AG09309 (cell line): ENCODE data around the gene CUTA.

Source experiments
- DNase-seq: peaks from one replicate; pipeline ENCODE4 v3.0.0-alpha.2; 2010; ENCODE audit warnings: low read depth
- H3K4me3 ChIP-seq: 2 replicates; pipeline ENCODE4 v1.5.1; 2011; ENCODE audit warnings: mild to moderate bottlenecking, low read depth, low read length, moderate library complexity; ENCODE audit not compliant: control insufficient read depth
- TF ChIP-seq, protein P1 (sequence below): IDR thresholded peaks from 2 replicates; pipeline ENCODE4 v1.5.1; 2011; ENCODE audit warnings: mild to moderate bottlenecking, low read depth, low read length, inconsistent platforms; ENCODE audit not compliant: insufficient read depth, control insufficient read depth; ENCODE audit errors: missing control alignments

Gene CUTA

DNA sequence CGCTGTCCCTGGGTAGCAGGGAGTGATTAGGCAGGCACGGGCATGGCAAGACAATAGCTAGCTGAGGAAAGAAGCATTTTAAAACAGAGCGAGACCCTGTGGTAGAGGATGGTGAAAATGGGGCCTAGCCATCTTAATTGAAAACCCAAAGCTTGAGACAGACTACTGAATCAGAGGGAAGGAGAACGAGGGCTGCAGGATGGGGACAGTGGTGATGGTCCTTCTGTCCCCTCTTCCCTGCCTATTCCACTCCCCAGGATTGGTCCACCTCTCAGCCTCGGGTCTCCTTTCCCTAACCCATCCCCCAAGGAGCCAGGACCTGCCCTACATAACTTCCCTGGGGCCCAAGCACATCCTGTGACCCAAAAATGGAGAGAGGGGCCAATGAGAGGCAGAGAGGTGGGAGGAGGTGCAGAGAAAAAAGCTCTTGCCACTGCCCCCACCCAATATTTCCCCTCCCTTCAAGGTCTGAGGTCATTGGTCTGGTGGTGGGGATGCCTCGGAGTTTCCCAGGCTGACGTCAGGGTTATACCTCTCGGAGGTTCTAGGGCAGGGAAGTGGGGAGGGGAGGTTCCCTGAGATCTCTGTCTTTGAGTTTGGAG is 884 bp upstream of the CUTA start:
- H3K4me3 ChIP-seq, result peak overlapping the region; percentile 37
- TF ChIP-seq, protein P1, sequence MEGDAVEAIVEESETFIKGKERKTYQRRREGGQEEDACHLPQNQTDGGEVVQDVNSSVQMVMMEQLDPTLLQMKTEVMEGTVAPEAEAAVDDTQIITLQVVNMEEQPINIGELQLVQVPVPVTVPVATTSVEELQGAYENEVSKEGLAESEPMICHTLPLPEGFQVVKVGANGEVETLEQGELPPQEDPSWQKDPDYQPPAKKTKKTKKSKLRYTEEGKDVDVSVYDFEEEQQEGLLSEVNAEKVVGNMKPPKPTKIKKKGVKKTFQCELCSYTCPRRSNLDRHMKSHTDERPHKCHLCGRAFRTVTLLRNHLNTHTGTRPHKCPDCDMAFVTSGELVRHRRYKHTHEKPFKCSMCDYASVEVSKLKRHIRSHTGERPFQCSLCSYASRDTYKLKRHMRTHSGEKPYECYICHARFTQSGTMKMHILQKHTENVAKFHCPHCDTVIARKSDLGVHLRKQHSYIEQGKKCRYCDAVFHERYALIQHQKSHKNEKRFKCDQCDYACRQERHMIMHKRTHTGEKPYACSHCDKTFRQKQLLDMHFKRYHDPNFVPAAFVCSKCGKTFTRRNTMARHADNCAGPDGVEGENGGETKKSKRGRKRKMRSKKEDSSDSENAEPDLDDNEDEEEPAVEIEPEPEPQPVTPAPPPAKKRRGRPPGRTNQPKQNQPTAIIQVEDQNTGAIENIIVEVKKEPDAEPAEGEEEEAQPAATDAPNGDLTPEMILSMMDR, result no peak
- no peak for DNase-seq

DNA sequence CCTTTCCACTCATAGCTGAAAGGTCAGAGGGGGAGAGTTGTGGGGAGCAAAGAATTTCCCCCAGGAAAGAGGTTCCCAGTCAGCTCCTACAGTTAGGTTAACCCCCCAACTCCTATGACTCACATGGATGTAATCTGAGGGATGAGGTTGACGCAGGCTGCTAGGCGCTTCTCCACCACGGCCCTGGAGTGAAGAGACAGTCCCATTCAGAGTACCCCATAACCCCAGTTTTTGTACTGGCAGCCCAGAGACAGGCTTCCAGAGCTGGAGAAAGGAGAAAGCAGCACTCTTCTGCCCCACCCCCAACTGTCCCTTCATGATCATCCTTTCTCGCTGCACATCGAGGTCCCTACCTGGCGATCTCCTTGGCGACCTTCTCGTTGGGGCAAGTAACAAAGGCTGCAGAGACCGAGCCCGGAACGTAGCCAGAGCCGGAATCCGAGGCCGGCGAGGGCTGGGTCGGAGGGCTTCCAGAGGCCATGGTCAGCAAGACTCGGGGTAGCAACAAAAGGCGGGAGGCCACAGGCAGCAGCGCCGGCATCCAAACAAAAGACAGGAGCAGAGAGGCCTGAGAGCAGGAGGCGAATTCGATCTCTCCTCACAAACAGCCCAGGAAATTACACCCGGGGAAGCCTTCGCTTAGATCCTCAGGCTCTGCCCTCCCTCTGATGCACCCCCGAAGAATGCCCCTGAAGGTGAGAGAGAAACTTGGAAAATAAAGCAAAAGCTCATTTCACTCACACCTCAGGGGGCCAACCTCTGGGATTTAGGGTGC is 592 bp downstream of the CUTA start:
- peak overlapping the region; percentile 82 for H3K4me3 ChIP-seq
- peak; percentile 63 for DNase-seq
- TF ChIP-seq, protein P1, result no peak

DNA sequence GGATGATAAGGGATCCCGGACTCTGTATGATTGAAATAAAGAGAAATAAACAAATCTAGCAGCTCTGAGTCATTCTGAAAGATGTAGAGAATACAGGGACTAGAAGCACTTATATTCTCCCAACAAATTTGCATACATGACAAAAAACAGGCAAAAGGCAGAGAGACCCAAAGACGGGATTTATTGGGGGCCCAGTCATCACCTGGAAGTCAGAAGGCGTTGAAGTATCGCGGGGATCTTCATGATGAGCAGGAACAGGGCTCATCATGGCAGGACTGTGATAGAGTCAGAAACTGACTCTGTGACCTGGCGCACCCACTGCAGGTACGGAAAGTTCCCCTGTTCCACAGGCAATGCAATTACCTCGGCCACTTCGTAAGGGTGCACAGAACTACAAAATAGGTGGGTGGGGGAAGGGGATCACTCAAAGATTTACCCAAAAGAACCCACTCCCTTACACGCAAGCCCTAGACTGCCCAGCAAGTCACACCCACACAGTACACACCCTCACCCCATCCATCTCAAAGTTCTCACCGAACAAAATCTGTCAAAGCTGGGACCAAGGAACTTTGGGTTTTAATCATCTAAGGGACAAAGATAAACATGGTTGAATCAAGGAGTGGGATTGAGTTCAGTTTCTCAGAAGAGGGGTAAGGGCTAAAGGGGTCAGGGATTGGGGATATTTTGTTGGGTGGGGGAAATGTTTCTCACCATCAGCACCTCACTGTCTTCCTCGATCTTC is 1.4 kb downstream of the CUTA start:
- H3K4me3 ChIP-seq, result peak overlapping the region; percentile 82
- TF ChIP-seq, protein P1, result no peak
- DNase-seq, result no peak

DNA sequence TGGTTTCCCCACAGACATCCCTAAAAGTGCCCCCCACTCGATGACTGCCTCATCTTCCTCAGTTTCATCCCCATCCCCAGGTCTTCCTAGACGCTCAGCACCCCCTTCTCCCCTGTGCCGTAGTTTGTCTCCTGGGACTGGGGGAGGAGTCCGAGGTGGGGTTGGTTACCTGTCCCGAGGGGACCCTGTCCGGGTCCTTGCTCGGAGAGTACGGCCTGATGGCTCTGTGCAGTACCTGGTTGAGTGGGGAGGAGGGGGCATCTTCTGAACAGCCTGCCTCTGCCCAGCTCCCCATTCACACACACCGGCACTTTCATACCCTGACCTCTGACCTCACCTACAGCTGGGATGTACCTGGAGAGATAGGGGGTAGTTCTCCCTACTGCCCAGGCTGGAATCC is 2.1 kb downstream of the CUTA start:
- TF ChIP-seq, protein P1, result no peak
- no peak for DNase-seq
- peak overlapping the region; percentile 82 for H3K4me3 ChIP-seq

DNA sequence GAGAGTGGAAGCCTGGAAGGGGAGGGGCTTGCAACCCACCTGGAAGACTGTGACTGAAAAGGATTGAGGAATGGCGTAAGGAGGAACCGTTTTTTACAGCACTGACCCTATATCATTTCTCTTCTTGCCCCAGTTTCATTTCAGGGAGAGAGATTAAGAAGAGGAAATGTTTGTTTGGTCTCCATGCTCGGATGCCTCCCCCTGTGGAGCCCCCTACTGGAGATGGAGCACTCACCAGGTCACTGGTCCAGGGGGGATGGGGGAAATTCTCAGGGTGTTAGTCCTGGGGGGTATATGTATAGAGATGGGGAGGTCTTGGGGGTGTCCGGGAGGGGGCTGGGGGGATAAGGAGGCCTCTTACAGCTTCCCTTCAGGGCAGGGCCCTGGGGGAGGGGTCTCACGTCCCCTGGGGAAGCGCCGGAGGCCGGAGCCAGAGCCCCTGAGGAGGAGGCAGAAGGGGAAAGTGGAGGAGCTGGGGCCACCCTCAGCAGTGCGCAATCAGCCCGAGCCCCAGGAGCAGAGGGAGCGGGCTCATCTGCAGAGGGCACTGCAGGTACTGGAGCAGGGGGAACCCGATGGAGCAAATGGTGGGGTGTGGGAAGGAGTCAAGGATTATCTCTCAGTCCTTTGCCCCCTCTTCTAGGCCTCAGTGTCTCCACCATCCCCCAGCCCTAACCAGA is 3.2 kb downstream of the CUTA start:
- TF ChIP-seq, protein P1, result peak; percentile 49
- DNase-seq, result no peak

More for the DNA sequence above, 3.2 kb downstream of the CUTA start:
- no peak overlapping the region for H3K4me3 ChIP-seq
